Ovary (tissue), 9 donors: ENCODE measurements around the gene RTKN. TPM values are rescaled to one million over a fixed set of nuclear protein-coding genes. Genes with fewer than 3 reads are reported as not detected.

Experiments used
- DNase-seq, 5 donors: peaks; one replicate each; pipeline ENCODE4 v3.0.0-alpha.2; 2019 to 2020
- H3K27ac ChIP-seq, 2 donors: fragments of 200-600 bp; one replicate each; pipeline versions ENCODE4 v1.5.1 to v1.8.0; 2019 to 2022
- H3K27me3 ChIP-seq: fragments of 200-600 bp; one replicate; pipeline ENCODE4 v1.8.0; 2022
- H3K36me3 ChIP-seq: fragments of 200-600 bp; sonication (generic); one replicate; pipeline ENCODE4 v1.5.1; 2019
- H3K4me1 ChIP-seq: one replicate; pipeline ENCODE4 v1.8.1; 2013; ENCODE audit warnings: mild to moderate bottlenecking, moderate library complexity; ENCODE audit not compliant: insufficient read depth
- H3K4me3 ChIP-seq: fragments of 200-600 bp; sonication (generic); one replicate; pipeline ENCODE4 v1.5.1; 2017
- H3K9me3 ChIP-seq, 2 donors: fragments of 200-600 bp in 1 of 2; sonication (generic) in 1 of 2; one replicate each; pipeline versions ENCODE4 v1.5.1 to v1.8.1; 2013 to 2019; ENCODE audit warnings: mild to moderate bottlenecking in 1 of 2, moderate library complexity in 1 of 2
- EP300 ChIP-seq: sonication (generic); formaldehyde crosslinking; IDR thresholded peaks from one replicate; pipeline ENCODE4 v1.6.1; 2017; ENCODE audit warnings: antibody characterized with exemption
- POLR2A ChIP-seq: fragments of 450-650 bp; IDR thresholded peaks from one replicate; pipeline ENCODE4 v1.6.1; 2017; ENCODE audit warnings: antibody characterized with exemption, mild to moderate bottlenecking, moderate library complexity
- WGBS, 3 donors: extraction: QIAGEN DNeasy Blood & Tissue Kit in 1 of 3; methylation state at CpG; one replicate each; pipeline versions ENCODE4 v1.1.5 to v1.1.7; 2013 to 2017; 5-methylcytosine and 5-hydroxymethylcytosine counted together
- intact Hi-C, 4 donors: fragments of 100-400 bp; cut with DNase I; formaldehyde crosslinking; loops; one replicate each; pipeline versions ENCODE4 v1.11.0 to v1.15.1; 2022 to 2023
- polyA plus RNA-seq, 2 donors: library from polyadenylated mRNA; stranded (reverse); fragments of 200-250 nt in 1 of 2; fragments of 350-450 nt in 1 of 2; fragmentation: Illumina TruSeq in 1 of 2; extraction: RNeasy Lipid Tissue Mini Kit (QIAGEN cat#74804) in 1 of 2; gene quantifications; one replicate each; pipeline ENCODE4 v1.2.3, GENCODE V29; 2013 to 2014
- total RNA-seq, 7 donors: library from RNA; depleted of rRNA in 2 of 7; stranded (reverse); fragments of >200 nt in 2 of 7; fragmentation: NEBNext Ultra II Directional in 3 of 7; extraction: Animal tissue kit (Norgen Biotek cat#: 25700) in 3 of 7; gene quantifications; one replicate each; pipeline versions ENCODE4 v1.1.0 to v1.2.4, GENCODE V29; 2016 to 2023
- TF ChIP-seq, protein P1 (sequence below), 3 donors: fragments of 450-650 bp in 2 of 3; fragments of 200-600 bp in 1 of 3; IDR thresholded peaks; one replicate each; pipeline versions ENCODE4 v1.5.1 to v1.8.0; 2016 to 2022; ENCODE audit warnings: antibody characterized with exemption in 3 of 3, mild to moderate bottlenecking in 1 of 3
- donor health status: DM: no; HTN: no; CAD: no; lungs with moderate emphysema.
- donor health status: DM: no; HTN: no; CAD: no.
- donor health status: Bipolar disorder and iron deficiency.
- donor health status: DM: yes; HTN: yes; CAD: no.
- donor health status: DM: no; HTN: no; CAD: no.
- donor health status: DM: yes; HTN: yes; CAD: no.

RTKN gene
- total and polyA plus RNA-seq, 9 donors = 1.6 to 30.9 (median 11.5) TPM

DNA sequence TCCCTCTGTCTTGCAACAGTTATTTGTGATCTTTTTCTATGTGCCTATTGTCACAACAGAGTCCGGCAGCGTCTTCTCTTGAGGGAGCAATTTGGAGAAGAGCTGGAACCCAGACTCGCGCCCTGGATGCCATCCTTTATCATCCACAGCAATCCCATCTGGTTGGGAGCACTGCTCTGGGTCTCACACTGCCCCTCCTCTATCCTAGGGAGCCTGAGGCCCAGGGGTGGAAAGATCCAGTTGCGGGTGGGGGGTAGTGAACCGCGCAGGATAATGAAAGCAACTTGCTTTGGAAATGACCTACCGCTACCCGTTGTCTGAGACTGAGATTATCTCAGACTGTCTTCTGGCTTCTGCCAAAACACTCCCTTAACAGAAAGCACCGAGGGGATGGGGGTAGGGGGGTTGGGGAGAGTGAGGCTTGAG is 17.2 kb upstream of the RTKN start:
- Histone ChIP-seq H3K4me3 (peak overlapping the region; percentile 62), H3K27ac (peak overlapping the region in 1 of 2 donors; percentile 56), H3K36me3 (no peaks in the 10 kb centered on the region), H3K27me3 (no peaks in the 10 kb centered on the region), H3K4me1 (peaks cover 10% of the 10 kb centered on the region), H3K9me3 (no peaks in the 10 kb centered on the region)
- no peak for DNase-seq
- TF ChIP-seq, protein P1, sequence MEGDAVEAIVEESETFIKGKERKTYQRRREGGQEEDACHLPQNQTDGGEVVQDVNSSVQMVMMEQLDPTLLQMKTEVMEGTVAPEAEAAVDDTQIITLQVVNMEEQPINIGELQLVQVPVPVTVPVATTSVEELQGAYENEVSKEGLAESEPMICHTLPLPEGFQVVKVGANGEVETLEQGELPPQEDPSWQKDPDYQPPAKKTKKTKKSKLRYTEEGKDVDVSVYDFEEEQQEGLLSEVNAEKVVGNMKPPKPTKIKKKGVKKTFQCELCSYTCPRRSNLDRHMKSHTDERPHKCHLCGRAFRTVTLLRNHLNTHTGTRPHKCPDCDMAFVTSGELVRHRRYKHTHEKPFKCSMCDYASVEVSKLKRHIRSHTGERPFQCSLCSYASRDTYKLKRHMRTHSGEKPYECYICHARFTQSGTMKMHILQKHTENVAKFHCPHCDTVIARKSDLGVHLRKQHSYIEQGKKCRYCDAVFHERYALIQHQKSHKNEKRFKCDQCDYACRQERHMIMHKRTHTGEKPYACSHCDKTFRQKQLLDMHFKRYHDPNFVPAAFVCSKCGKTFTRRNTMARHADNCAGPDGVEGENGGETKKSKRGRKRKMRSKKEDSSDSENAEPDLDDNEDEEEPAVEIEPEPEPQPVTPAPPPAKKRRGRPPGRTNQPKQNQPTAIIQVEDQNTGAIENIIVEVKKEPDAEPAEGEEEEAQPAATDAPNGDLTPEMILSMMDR (IDR thresholded peaks at IDR 0.05) = no peak
- TF ChIP-seq POLR2A = no peak
- TF ChIP-seq EP300 = no peak
- intact Hi-C loops = no loop called here
- WGBS, 3 donors = 0 to 1% (median 1%) methylated on average over 10 of the region's 10 CpGs

DNA sequence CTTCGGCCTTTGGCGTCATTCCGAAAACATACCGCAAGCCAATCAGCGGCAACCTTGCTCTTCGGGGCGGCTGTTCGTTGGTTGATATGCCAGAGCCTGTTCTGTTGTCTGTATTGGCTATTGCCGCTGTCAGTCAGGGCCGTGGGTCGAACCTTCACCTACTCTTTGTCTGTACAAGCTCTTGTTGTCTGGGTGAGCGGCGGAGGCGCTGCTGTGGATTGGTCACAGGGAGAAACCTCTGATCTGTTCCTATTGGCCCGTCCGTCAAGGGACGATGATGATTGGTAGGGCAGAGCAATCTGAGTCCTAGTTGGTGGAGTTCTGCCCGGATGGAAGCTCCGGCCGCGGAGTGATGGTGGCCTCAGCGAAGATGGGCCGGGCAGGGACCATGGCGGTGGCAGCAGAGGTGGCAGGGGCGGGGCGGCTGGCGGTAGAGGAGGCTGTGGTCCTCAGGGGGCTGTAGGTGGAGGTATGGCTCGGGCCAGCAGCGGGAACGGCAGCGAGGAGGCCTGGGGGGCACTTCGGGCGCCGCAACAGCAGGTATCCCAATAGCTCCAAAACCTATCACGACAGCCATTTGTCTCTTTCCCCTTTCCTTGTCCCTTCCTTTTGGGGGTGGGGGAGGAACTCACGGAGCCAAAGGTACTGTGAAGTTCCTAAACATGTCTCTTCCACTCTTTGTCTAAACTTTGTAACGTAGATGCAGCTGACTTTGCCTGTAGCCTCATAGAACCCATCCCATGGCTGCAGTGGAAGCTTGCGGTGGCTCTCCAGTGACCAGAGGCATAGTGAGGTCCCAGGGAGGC is 16.6 kb upstream of the RTKN start, which contains the start of gene WBP1:
Gene WBP1, plus strand, starts transcription at position 307 of the 806 bp plus-strand sequence. Its CDS starts 165 bp downstream, at position 472.
- TF ChIP-seq POLR2A (no peak), EP300 (no peak)
- TF ChIP-seq, protein P1 (IDR thresholded peaks at IDR 0.05) = no peak
- Histone ChIP-seq H3K27ac (peak within 1 kb of the TSS; percentile 81 to 85), H3K9me3 (no peaks in the 10 kb centered on the region), H3K4me1 (peaks cover 9% of the 10 kb centered on the region), H3K27me3 (no peaks in the 10 kb centered on the region), H3K36me3 (no peaks in the 10 kb centered on the region), H3K4me3 (peak within 1 kb of the TSS; percentile 62)
- 0 to 1% (median 0%) methylated on average over 37 to 38 of the region's 38 CpGs for WGBS, 3 donors
- DNase-seq = peak; percentile 99 to 100 (median 99)
- intact Hi-C loops = no loop called here

DNA sequence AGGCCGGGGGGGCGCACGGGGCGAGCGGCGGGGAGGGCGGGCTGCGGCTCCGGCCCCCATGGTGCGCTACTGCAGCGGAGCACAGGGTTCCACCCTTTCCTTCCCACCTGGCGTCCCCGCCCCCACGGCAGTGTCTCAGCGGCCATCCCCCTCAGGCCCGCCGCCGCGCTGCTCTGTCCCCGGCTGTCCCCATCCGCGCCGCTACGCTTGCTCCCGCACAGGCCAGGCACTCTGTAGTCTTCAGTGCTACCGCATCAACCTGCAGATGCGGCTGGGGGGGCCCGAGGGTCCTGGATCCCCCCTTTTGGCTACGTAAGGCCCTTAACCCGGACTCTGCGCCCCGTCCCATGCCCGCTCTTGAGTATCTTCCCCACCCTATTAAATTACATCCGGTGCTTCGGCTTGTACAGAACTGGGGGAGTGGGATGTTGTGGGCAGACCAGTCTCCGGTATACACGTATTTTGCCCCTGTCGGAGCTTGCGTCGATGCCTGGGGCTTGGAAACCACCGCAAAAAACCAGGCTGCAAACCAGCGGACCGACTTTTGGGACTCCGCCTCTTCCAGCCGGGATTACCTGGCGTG is 15.9 kb upstream of the RTKN start:
- intact Hi-C loops = no loop called here
- DNase-seq = peak; percentile 65 to 82 (median 72)
- 0 to 1% (median 1%) methylated on average over 37 to 46 of the region's 46 CpGs for WGBS, 3 donors

DNA sequence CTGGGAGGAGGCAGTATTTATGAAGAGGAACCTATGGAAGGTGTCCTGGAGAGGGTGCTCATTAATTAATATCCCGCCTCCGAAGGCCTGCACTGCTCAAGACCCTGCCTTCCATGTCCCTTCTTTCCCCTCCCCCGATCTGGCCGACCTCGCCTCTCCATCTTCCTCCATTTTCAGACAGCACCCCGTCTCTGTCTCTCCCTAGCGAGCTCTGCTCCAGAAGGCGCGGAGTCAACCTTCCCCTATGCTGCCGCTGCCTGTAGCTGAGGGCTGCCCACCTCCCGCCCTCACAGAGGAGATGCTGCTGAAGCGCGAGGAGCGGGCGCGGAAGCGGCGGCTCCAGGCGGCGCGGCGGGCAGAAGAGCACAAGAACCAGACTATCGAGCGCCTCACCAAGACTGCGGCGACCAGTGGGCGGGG is 15.4 kb upstream of the RTKN start:
- DNase-seq = no peak
- TF ChIP-seq EP300 = no peak
- TF ChIP-seq, protein P1 (IDR thresholded peaks at IDR 0.05) = no peak
- no peak for TF ChIP-seq POLR2A
- no peaks in the 10 kb centered on the region for H3K27me3 ChIP-seq
- H3K9me3 ChIP-seq = no peaks in the 10 kb centered on the region
- peak overlapping the region; percentile 54 for H3K4me3 ChIP-seq
- WGBS, 3 donors = 2% methylated on average over 27 of the region's 27 CpGs
- H3K36me3 ChIP-seq = no peaks in the 10 kb centered on the region
- H3K27ac ChIP-seq = peak overlapping the region; percentile 81 to 85
- intact Hi-C loops = no loop called here
- H3K4me1 ChIP-seq = peaks cover 9% of the 10 kb centered on the region

More for the DNA sequence above, 15.9 kb upstream of the RTKN start:
- Histone ChIP-seq H3K9me3 (no peaks in the 10 kb centered on the region), H3K27ac (peak overlapping the region; percentile 81 to 85), H3K4me3 (peak overlapping the region; percentile 54), H3K36me3 (no peaks in the 10 kb centered on the region), H3K4me1 (peaks cover 9% of the 10 kb centered on the region), H3K27me3 (no peaks in the 10 kb centered on the region)
- TF ChIP-seq, protein P1 (IDR thresholded peaks at IDR 0.05) = no peak
- peak; percentile 56 for TF ChIP-seq POLR2A
- peak; percentile 25 for TF ChIP-seq EP300
